GM19463 (cell line): Measurements from ENCODE around the gene TAS2R1.

Experiments
- ATAC-seq: cut with Tn5 transposase; IDR thresholded peaks from one replicate; pipeline ENCODE4 v1.9.1; 2021; ENCODE audit warnings: mild to moderate bottlenecking, moderate library complexity; ENCODE audit not compliant: unreplicated experiment

TAS2R1 gene

GRCh38 chr5:9589049-9589835 lies 40.9 kb downstream of the TAS2R1 start:
- no peak for ATAC-seq

GRCh38 chr5:9588254-9588653 lies 41.9 kb downstream of the TAS2R1 start:
- ATAC-seq: no peak

- no peak for ATAC-seq
These were observed 43.0 kb downstream of the TAS2R1 start for GRCh38 chr5:9587135-9587534.

- no peak for ATAC-seq
These were observed 47.7 kb downstream of the TAS2R1 start for GRCh38 chr5:9582406-9582805.
